GM12865 (cell line): ENCODE data around the gene KDSR.
"Not testable (repeated sequence)": the region's sequence is repeated elsewhere in the genome, so short reads cannot be mapped to it uniquely, and the experiment has no call there.

Experiments
- DNase-seq: peaks from one replicate; pipeline ENCODE4 v3.0.0; 2010; ENCODE audit warnings: low read depth
- H3K4me3 ChIP-seq: 2 replicates; pipeline ENCODE4 v1.5.1; 2011; ENCODE audit warnings: mild to moderate bottlenecking, low read depth, low read length, control low read depth
- CTCF ChIP-seq: IDR thresholded peaks from 2 replicates; pipeline ENCODE4 v1.5.1; 2011; ENCODE audit warnings: low read length, control low read depth, low read depth, inconsistent platforms; ENCODE audit not compliant: insufficient read depth; ENCODE audit errors: missing control alignments

The KDSR gene

GRCh38 chr18:63366213-63367052 is 573 bp downstream of the KDSR start:
- TF ChIP-seq CTCF = no peak
- peak; percentile 61 for DNase-seq
- peak overlapping the region; percentile 88 for H3K4me3 ChIP-seq

DNA sequence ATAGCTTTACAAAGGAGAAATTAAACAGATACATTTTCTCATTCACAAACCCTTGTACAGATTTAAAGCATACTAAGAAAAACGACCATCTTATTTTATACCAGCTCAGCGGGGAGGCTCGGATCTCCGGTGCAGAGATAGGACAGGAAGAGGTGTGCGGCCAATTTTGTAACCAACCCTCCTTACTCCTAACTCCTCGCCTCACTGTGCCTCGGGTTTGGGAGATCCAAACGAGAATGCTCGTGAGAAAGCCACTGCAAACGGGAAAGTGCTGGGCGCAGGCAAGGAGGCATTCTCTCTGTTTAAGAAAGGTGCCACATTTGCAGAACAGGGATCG is 1.2 kb downstream of the KDSR start:
- no peak for TF ChIP-seq CTCF
- peak overlapping the region; percentile 88 for H3K4me3 ChIP-seq
- DNase-seq = peak; percentile 9

GRCh38 chr18:63363951-63364350 is 3.1 kb downstream of the KDSR start:
- no peak overlapping the region for H3K4me3 ChIP-seq
- peak; percentile 7 for DNase-seq
- no peak for TF ChIP-seq CTCF

DNA sequence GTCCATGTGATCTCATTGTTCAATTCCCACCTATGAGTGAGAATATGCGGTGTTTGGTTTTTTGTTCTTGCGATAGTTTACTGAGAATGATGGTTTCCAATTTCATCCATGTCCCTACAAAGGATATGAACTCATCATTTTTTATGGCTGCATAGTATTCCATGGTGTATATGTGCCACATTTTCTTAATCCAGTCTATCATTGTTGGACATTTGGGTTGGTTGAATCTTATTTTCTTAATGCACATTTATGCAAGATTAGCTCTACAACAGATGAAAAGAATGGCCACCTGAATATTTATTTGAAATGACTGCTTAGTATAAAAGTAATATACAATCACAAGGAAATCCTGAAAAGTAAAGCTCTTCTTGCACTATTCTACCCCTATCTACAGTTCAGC is 3.6 kb downstream of the KDSR start:
- DNase-seq, H3K4me3 ChIP-seq: not testable (repeated sequence)

DNA sequence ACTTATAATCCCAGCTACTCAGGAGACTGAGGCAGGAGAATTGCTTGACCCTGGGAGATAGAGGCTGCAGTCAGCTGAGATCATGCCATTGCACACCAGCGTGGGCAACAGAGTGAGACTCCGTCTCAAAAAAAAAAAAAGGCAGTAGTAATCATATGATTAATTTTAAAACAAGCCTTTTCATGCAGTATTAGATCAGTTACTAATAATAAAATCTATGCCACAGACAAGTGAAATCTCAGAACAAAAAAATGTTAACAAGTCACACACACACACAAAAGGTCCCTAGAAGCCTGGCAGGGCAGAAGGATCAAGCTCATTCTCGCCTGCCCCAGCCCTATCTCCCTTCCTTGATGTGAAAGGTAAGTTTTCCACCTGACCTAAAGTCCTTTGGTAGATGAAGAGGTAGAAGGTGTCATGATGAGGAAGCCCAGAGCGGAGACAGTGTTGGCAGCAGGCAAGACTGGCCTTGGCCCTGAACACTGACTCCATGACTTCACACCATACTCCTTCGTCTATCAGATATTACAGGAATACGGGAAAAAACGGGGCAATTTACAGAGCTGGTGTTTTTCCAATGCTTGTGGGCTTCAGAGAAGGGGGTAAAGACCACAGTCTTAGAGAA is 10.6 kb downstream of the KDSR start:
- no peak for DNase-seq
- TF ChIP-seq CTCF = no peak
- H3K4me3 ChIP-seq = no peak overlapping the region

GRCh38 chr18:63350230-63350629 is 16.8 kb downstream of the KDSR start:
- no peak for DNase-seq
- H3K4me3 ChIP-seq = no peak overlapping the region
- no peak for TF ChIP-seq CTCF

DNA sequence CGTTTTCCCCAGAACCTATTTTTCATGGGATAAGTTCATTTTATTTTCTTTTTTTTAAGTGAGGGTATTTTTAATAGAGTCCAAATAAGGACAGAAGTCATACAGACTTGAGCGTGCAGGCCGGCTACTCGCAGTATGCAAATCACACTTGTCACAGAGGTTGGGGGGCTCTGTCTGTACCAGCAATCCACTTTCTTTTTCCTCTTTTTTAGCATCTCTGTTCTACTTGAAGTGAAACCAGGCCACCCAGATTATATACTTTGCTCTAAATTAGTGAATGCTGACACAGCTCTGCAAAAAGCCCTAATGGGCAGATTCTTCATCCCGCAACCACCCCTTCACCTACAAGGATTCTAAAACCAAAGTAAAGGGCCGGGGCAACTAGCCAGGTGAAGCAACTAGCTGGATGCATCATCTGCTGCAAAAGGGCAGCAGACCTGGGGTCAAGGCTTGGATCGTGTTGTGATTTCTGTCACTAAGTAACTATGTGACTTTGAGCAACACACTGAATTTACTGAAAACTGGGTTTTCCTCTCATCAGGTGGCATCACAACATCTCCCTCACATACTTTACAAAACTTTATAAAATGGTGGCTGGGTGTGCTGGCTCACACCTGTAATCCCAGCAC is 18.4 kb downstream of the KDSR start:
- H3K4me3 ChIP-seq = no peak overlapping the region
- peak; percentile 44 for DNase-seq
- TF ChIP-seq CTCF = no peak
